GM12878 (cell line): ENCODE results near the gene CCDC107. TPM values are rescaled to one million over a fixed set of nuclear protein-coding genes. Genes with fewer than 3 reads are reported as not detected.

Source experiments
- BMI1 ChIP-seq: fragments of 450-650 bp; IDR thresholded peaks from 2 replicates; pipeline ENCODE4 v1.6.1; 2016; ENCODE audit warnings: mild to moderate bottlenecking, moderate library complexity, borderline replicate concordance
- CHD1 ChIP-seq: IDR thresholded peaks from 2 replicates; pipeline ENCODE4 v1.6.1; 2012; ENCODE audit warnings: low read depth, low read length, improper control_type of control experiment
- CHD2 ChIP-seq: IDR thresholded peaks from 2 replicates; pipeline ENCODE4 v1.6.1; 2011; ENCODE audit warnings: low read depth, low read length, improper control_type of control experiment, borderline replicate concordance
- DPF2 ChIP-seq: fragments of 450-650 bp; IDR thresholded peaks from 2 replicates; pipeline ENCODE4 v1.6.1; 2017; ENCODE audit warnings: mild to moderate bottlenecking
- EED ChIP-seq: sonication (generic); IDR thresholded peaks from 2 replicates; pipeline ENCODE4 v1.6.1; 2016; ENCODE audit warnings: antibody characterized with exemption, low read depth
- EGR1 ChIP-seq, 2 experiments: IDR thresholded peaks; 1 replicate in 1 of 2; 2 replicates in 1 of 2; pipeline ENCODE4 v1.6.1; 2011 to 2012; ENCODE audit warnings: low read depth in 2 of 2, low read length in 2 of 2, borderline replicate concordance in 1 of 2, mild to moderate bottlenecking in 1 of 2, moderate library complexity in 1 of 2
- IRF4 ChIP-seq: IDR thresholded peaks from 2 replicates; pipeline ENCODE4 v1.6.1; 2011; ENCODE audit warnings: low read depth, low read length
- KDM1A ChIP-seq: fragments of 200-600 bp; sonication (generic); IDR thresholded peaks from 2 replicates; pipeline ENCODE4 v1.6.1; 2016; ENCODE audit warnings: borderline replicate concordance
- NR2C2 ChIP-seq: IDR thresholded peaks from 2 replicates; pipeline ENCODE4 v1.6.1; 2011; ENCODE audit warnings: borderline replicate concordance, low read depth; ENCODE audit not compliant: control insufficient read depth, insufficient read length
- POLR2AphosphoS2 ChIP-seq: IDR thresholded peaks from 2 replicates; pipeline ENCODE4 v1.6.1; 2011; ENCODE audit warnings: low read depth, mild to moderate bottlenecking, low read length, improper control_type of control experiment, moderate library complexity
- POLR2AphosphoS5 ChIP-seq: IDR thresholded peaks from 2 replicates; pipeline ENCODE4 v1.6.1; 2011; ENCODE audit warnings: mild to moderate bottlenecking, low read length, inconsistent platforms
- RAD21 ChIP-seq: IDR thresholded peaks from 2 replicates; pipeline ENCODE4 v1.6.1; 2011; ENCODE audit warnings: mild to moderate bottlenecking, low read depth, low read length, moderate library complexity; ENCODE audit not compliant: insufficient read depth
- SPI1 ChIP-seq: IDR thresholded peaks from 2 replicates; pipeline ENCODE4 v1.6.1; 2011; ENCODE audit warnings: low read depth, mild to moderate bottlenecking, low read length, moderate library complexity, borderline replicate concordance; ENCODE audit not compliant: insufficient read depth
- SREBF2 ChIP-seq: IDR thresholded peaks from 2 replicates; pipeline ENCODE4 v1.6.1; 2012; ENCODE audit warnings: mild to moderate bottlenecking, low read length
- STAT1 ChIP-seq: fragments of 450-650 bp; conservative IDR thresholded peaks from 2 replicates; pipeline ENCODE4 v1.6.1; 2014; ENCODE audit warnings: antibody characterized with exemption, mild to moderate bottlenecking
- TAF1 ChIP-seq: IDR thresholded peaks from 2 replicates; pipeline ENCODE4 v1.6.1; 2011; ENCODE audit warnings: mild to moderate bottlenecking, low read depth, low read length, borderline replicate concordance
- YY1 ChIP-seq: IDR thresholded peaks from 2 replicates; pipeline ENCODE4 v1.6.1; 2011; ENCODE audit warnings: low read depth, mild to moderate bottlenecking, low read length
- ZBTB40 ChIP-seq: fragments of 450-650 bp; IDR thresholded peaks from 2 replicates; pipeline ENCODE4 v1.6.1; 2016; ENCODE audit warnings: mild to moderate bottlenecking, moderate library complexity, borderline replicate concordance
- ZNF217 ChIP-seq: fragments of 450-650 bp; IDR thresholded peaks from 2 replicates; pipeline ENCODE4 v1.6.1; 2017; ENCODE audit warnings: antibody characterized with exemption, mild to moderate bottlenecking
- polyA plus RNA-seq, 11 experiments: library from polyadenylated mRNA; depleted of rRNA in 4 of 11; unstranded in 6 of 11; stranded (reverse) in 5 of 11; fragments of >200 nt; fragmentation: Nextera tagmentation in 4 of 11; fragmentation: Illumina TruSeq in 1 of 11; extraction: Ambion mirVana in 4 of 11; extraction: Trizol in 1 of 11; gene quantifications; 1 replicate in 1 of 11; 2 replicates in 10 of 11; pipeline versions ENCODE4 v1.2.1 to v1.2.3, GENCODE V29; 2011 to 2016; ENCODE audit warnings: inconsistent platforms in 2 of 11, missing spikeins in 2 of 11, low read depth in 1 of 11
- total RNA-seq, 4 experiments: library from RNA; depleted of rRNA in 3 of 4; stranded (reverse); fragments of >200 nt in 3 of 4; fragmentation: Illumina TruSeq in 1 of 4; extraction: Trizol in 1 of 4; gene quantifications; 2 replicates each; pipeline versions ENCODE4 v1.2.1 to v1.2.3, GENCODE V29; 2013 to 2021
- TF ChIP-seq, protein P1 (sequence below): IDR thresholded peaks from 2 replicates; pipeline ENCODE4 v1.6.1; 2012; ENCODE audit warnings: mild to moderate bottlenecking, low read depth, low read length
- TF ChIP-seq, protein P2 (sequence below): IDR thresholded peaks from 2 replicates; pipeline ENCODE4 v1.6.1; 2011; ENCODE audit warnings: borderline replicate concordance, low read depth, mild to moderate bottlenecking, moderate library complexity, mixed read lengths, low read length; ENCODE audit not compliant: insufficient read depth; ENCODE audit errors: extremely low read length

The CCDC107 gene
- total and polyA plus RNA-seq, 10 of the 15 experiments (the other 5 are each of a cell fraction or from before 2014, with no cell fraction given) = 0.19 to 18.3 (median 10.6) TPM

DNA sequence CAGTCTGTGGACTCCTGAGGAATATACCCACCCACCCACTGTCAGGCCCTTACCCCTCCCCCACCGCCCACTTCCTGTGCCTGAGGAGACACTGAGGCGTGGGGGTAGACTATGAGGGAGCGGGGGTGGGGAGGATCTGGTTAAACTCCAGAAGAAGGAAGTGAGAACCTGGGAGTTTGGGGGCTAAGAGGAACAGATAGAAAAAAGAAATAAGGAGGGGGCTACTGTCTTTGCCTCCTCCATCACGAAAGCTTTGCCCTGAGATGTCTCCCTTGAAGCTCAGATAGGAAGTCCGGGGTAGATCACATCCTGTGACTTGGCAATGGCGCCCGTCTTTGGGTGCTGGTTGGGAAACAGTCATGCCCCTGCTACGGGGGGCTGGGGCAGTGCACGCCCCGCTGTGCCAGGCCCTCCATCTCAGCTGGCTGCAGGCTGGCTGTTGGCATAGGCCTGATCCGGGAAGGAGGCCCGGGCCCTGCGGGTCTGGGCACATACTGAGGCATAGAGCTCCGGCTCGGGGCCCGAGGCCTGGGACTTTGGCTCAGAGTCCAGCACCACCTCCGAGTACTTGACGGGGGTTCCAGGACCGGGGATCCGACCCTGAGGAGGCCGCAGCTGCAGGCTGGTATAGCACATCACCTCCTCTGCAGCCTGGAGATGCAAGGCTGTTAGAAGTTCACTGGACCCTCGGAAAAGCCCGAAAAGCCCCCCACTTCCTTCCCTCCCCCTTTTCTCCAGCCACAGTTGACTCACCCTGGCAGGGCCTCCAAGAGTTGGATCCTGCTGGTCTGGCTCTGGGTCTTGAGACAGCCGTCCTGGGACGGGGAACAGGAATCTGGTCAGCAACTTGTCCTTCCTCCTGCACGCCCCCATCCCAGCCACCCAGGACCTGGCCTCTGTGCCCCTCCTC lies 8.4 kb upstream of the CCDC107 start (continued):
- TF ChIP-seq EGR1 (IDR thresholded peaks at IDR 0.05; ENCODE audit: borderline replicate concordance in 1 of 2, low read depth in 2 of 2, low read length in 2 of 2) (peak in 1 of 2 experiments; percentile 94; a peak in 2 of 3 replicates), CHD1 (no peak), BMI1 (no peak), DPF2 (peak; percentile 38; the same call in 1 of the 2 replicates), EED (peak; percentile 58; the same call in 1 of the 2 replicates), KDM1A (no peak), SREBF2 (no peak), STAT1 (no peak), ZBTB40 (peak; percentile 66; the same call in 1 of the 2 replicates), POLR2AphosphoS5 (peak; percentile 59; the same call in 1 of the 2 replicates), NR2C2 (no peak), ZNF217 (no peak), SPI1 (peak; percentile 82), TAF1 (peak; percentile 37; the same call in 1 of the 2 replicates), CHD2 (peak; percentile 65; the same call in 1 of the 2 replicates), POLR2AphosphoS2 (no peak), RAD21 (0 out of 2 replicates have a peak, but pooled peaks have one; percentile 12), IRF4 (peak; percentile 28; the same call in 1 of the 2 replicates), YY1 (peak; percentile 90)
- TF ChIP-seq, protein P1, sequence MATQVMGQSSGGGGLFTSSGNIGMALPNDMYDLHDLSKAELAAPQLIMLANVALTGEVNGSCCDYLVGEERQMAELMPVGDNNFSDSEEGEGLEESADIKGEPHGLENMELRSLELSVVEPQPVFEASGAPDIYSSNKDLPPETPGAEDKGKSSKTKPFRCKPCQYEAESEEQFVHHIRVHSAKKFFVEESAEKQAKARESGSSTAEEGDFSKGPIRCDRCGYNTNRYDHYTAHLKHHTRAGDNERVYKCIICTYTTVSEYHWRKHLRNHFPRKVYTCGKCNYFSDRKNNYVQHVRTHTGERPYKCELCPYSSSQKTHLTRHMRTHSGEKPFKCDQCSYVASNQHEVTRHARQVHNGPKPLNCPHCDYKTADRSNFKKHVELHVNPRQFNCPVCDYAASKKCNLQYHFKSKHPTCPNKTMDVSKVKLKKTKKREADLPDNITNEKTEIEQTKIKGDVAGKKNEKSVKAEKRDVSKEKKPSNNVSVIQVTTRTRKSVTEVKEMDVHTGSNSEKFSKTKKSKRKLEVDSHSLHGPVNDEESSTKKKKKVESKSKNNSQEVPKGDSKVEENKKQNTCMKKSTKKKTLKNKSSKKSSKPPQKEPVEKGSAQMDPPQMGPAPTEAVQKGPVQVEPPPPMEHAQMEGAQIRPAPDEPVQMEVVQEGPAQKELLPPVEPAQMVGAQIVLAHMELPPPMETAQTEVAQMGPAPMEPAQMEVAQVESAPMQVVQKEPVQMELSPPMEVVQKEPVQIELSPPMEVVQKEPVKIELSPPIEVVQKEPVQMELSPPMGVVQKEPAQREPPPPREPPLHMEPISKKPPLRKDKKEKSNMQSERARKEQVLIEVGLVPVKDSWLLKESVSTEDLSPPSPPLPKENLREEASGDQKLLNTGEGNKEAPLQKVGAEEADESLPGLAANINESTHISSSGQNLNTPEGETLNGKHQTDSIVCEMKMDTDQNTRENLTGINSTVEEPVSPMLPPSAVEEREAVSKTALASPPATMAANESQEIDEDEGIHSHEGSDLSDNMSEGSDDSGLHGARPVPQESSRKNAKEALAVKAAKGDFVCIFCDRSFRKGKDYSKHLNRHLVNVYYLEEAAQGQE = no peak
- TF ChIP-seq, protein P2, sequence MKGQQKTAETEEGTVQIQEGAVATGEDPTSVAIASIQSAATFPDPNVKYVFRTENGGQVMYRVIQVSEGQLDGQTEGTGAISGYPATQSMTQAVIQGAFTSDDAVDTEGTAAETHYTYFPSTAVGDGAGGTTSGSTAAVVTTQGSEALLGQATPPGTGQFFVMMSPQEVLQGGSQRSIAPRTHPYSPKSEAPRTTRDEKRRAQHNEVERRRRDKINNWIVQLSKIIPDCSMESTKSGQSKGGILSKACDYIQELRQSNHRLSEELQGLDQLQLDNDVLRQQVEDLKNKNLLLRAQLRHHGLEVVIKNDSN = no peak
